Ovary (tissue), 3 donors: ENCODE measurements around the gene HSD11B2.

Experiments used
- CTCF ChIP-seq, 3 donors: fragments of 450-650 bp in 2 of 3; fragments of 200-600 bp in 1 of 3; IDR thresholded peaks; one replicate each; pipeline versions ENCODE4 v1.5.1 to v1.8.0; 2016 to 2022; ENCODE audit warnings: antibody characterized with exemption in 3 of 3, mild to moderate bottlenecking in 1 of 3
- EP300 ChIP-seq: sonication (generic); formaldehyde crosslinking; IDR thresholded peaks from one replicate; pipeline ENCODE4 v1.6.1; 2017; ENCODE audit warnings: antibody characterized with exemption
- POLR2A ChIP-seq: fragments of 450-650 bp; IDR thresholded peaks from one replicate; pipeline ENCODE4 v1.6.1; 2017; ENCODE audit warnings: antibody characterized with exemption, mild to moderate bottlenecking, moderate library complexity
- donor health status: DM: no; HTN: no; CAD: no.

GRCh38 chr16:67451704-67452435 lies 20.9 kb downstream of the HSD11B2 start:
- no peak for TF ChIP-seq CTCF (IDR thresholded peaks at IDR 0.05)
- TF ChIP-seq POLR2A: no peak
- no peak for TF ChIP-seq EP300
